GM20000 (cell line): ENCODE measurements around the gene CAV3.

Experiments used
- DNase-seq: peaks from one replicate; pipeline ENCODE4 v3.0.0; 2012; ENCODE audit warnings: low spot score
- CTCF ChIP-seq: IDR thresholded peaks from 2 replicates; pipeline ENCODE4 v1.5.1; 2012; ENCODE audit warnings: mild to moderate bottlenecking, control low read depth; ENCODE audit errors: extremely low read depth, missing control alignments

Gene CAV3

GRCh38 chr3:8737823-8738222 lies 4.2 kb downstream of the CAV3 start:
- DNase-seq = no peak
- no peak for TF ChIP-seq CTCF

GRCh38 chr3:8738639-8739038 lies 5.0 kb downstream of the CAV3 start:
- no peak for TF ChIP-seq CTCF
- DNase-seq = no peak

- TF ChIP-seq CTCF = no peak
- DNase-seq = no peak
These were observed 6.3 kb downstream of the CAV3 start for GRCh38 chr3:8739757-8740504.

- DNase-seq = no peak
- no peak for TF ChIP-seq CTCF
These were observed 8.1 kb downstream of the CAV3 start for GRCh38 chr3:8741581-8742261.

GRCh38 chr3:8743021-8743601 lies 9.5 kb downstream of the CAV3 start:
- no peak for DNase-seq
- TF ChIP-seq CTCF = no peak

- TF ChIP-seq CTCF = no peak
- DNase-seq = no peak
These were observed 10.3 kb downstream of the CAV3 start for GRCh38 chr3:8743911-8744310.
